HCT116 (cell line): ENCODE results near the gene CDCA4. TPM values are rescaled to one million over a fixed set of nuclear protein-coding genes. Genes with fewer than 3 reads are reported as not detected.

Experiments
- ATAC-seq: fragments of 200-7000 bp; cut with Tn5 transposase; 2 replicates; pipeline ENCODE4 v1.9.1; 2020; ENCODE audit warnings: mild to moderate bottlenecking, moderate library complexity
- BruUV-seq: library from RNA; stranded (reverse); fragments of 400-500 nt; replicated peaks from 2 replicates; lab custom pipeline; 2021; lab: Mats Ljungman, UMichigan
- CTCF ChIA-PET: fragments of 300-600 bp; sonication (Branson Sonifier 250); formaldehyde crosslinking; loops from one replicate; lab custom pipeline; 2021; ENCODE audit warnings: antibody characterized with exemption; lab: Charles Lee
- POLR2A ChIA-PET: fragments of 300-600, 350-600 bp; sonication (Branson Sonifier 250); formaldehyde crosslinking; loops from one replicate; lab custom pipeline; 2021; ENCODE audit warnings: antibody characterized with exemption; lab: Charles Lee
- RAD21 ChIA-PET, 2 experiments: fragments of 300-600 bp; sonication (Branson Sonifier 250); formaldehyde crosslinking; loops; one replicate each; lab custom pipeline; 2023; ENCODE audit warnings: low total read pairs in 2 of 2; ENCODE audit not compliant: uncharacterized antibody in 2 of 2, unreplicated experiment in 2 of 2, low non-redundant PET in 1 of 2; lab: Charles Lee
- DNase-seq: peaks from one replicate; pipeline ENCODE4 v3.0.0-alpha.2; 2010; ENCODE audit warnings: low read depth, low spot score
- H2AFZ ChIP-seq: fragments of 200-600 bp; shearing (Covaris generic), sonication (generic); 2 replicates; pipeline ENCODE4 v1.6.1; 2017; ENCODE audit warnings: low read depth, mixed run types, mixed read lengths, antibody characterized with exemption, low read length; ENCODE audit not compliant: poor library complexity, severe bottlenecking
- H3K27ac ChIP-seq: 2 replicates; pipeline ENCODE4 v1.5.1; 2012; ENCODE audit warnings: low read depth, low read length
- H3K27me3 ChIP-seq: fragments of 200-600 bp; sonication (generic); 2 replicates; pipeline ENCODE4 v1.6.1; 2016; ENCODE audit warnings: mixed run types, low read length, mixed read lengths; ENCODE audit not compliant: insufficient read depth
- H3K36me3 ChIP-seq, 2 experiments: fragments of 200-500 bp in 1 of 2; fragments of 200-600 bp in 1 of 2; sonication (Bioruptor generic) in 1 of 2; sonication (generic) in 1 of 2; 2 replicates each; pipeline versions ENCODE4 v1.5.1 to v1.6.1; 2014 to 2016; ENCODE audit warnings: low read length in 2 of 2, inconsistent platforms in 1 of 2, mixed read lengths in 1 of 2, mixed run types in 1 of 2; ENCODE audit not compliant: insufficient read depth in 2 of 2, control insufficient read depth in 1 of 2
- H3K4me1 ChIP-seq, 2 experiments: fragments of 200-600 bp in 1 of 2; sonication (generic) in 1 of 2; 2 replicates each; pipeline versions ENCODE4 v1.5.1 to v1.6.1; 2012 to 2017; ENCODE audit warnings: low read length in 2 of 2, inconsistent platforms in 1 of 2, mild to moderate bottlenecking in 1 of 2, mixed read lengths in 1 of 2, mixed run types in 1 of 2, moderate library complexity in 1 of 2; ENCODE audit not compliant: insufficient read depth in 2 of 2, control insufficient read depth in 1 of 2
- H3K4me2 ChIP-seq: fragments of 200-600 bp; sonication (generic); 2 replicates; pipeline ENCODE4 v1.6.1; 2017; ENCODE audit warnings: mixed run types, low read length, mixed read lengths
- H3K4me3 ChIP-seq, 2 experiments: fragments of 200-600 bp in 1 of 2; sonication (generic) in 1 of 2; replicated peaks in 1 of 2; 2 replicates each; pipeline ENCODE4 v1.5.1; 2011 to 2016; ENCODE audit warnings: low read length in 2 of 2, control low read depth in 1 of 2, low read depth in 1 of 2, mild to moderate bottlenecking in 1 of 2, mixed read lengths in 1 of 2, mixed run types in 1 of 2
- H3K79me2 ChIP-seq: fragments of 200-600 bp; sonication (generic); 2 replicates; pipeline ENCODE4 v1.6.1; 2017; ENCODE audit warnings: mild to moderate bottlenecking, mixed run types, low read length, moderate library complexity, mixed read lengths; ENCODE audit not compliant: insufficient read depth
- H3K9ac ChIP-seq: fragments of 200-600 bp; sonication (generic); 2 replicates; pipeline ENCODE4 v1.6.1; 2016; ENCODE audit warnings: low read length, mixed read lengths
- H3K9me2 ChIP-seq: fragments of 200-600 bp; sonication (generic), shearing (Covaris generic); 2 replicates; pipeline ENCODE4 v1.6.1; 2017; ENCODE audit warnings: mixed run types, mild to moderate bottlenecking, moderate library complexity; ENCODE audit not compliant: insufficient read depth
- H3K9me3 ChIP-seq, 2 experiments: fragments of 200-500 bp in 1 of 2; fragments of 200-600 bp in 1 of 2; sonication (Bioruptor generic) in 1 of 2; sonication (generic) in 1 of 2; 2 replicates each; pipeline ENCODE4 v1.6.1; 2014 to 2017; ENCODE audit warnings: low read length in 2 of 2, mixed read lengths in 2 of 2, inconsistent platforms in 1 of 2, low read depth in 1 of 2, mild to moderate bottlenecking in 1 of 2, mixed run types in 1 of 2, moderate library complexity in 1 of 2; ENCODE audit not compliant: control insufficient read depth in 1 of 2, insufficient read depth in 1 of 2
- H4K20me1 ChIP-seq: fragments of 200-600 bp; sonication (generic), shearing (Covaris generic); 2 replicates; pipeline ENCODE4 v1.6.1; 2017; ENCODE audit warnings: mixed run types, mild to moderate bottlenecking, moderate library complexity; ENCODE audit not compliant: insufficient read depth
- FOSL1 ChIP-seq: IDR thresholded peaks from 2 replicates; pipeline ENCODE4 v1.6.1; 2012; ENCODE audit warnings: low read depth
- RAD21 ChIP-seq: IDR thresholded peaks from 2 replicates; pipeline ENCODE4 v1.6.1; 2012; ENCODE audit warnings: low read depth, mild to moderate bottlenecking
- REST ChIP-seq: IDR thresholded peaks from 2 replicates; pipeline ENCODE4 v1.6.1; 2012; ENCODE audit warnings: low read depth
- SIN3A ChIP-seq: IDR thresholded peaks from 2 replicates; pipeline ENCODE4 v1.6.1; 2012; ENCODE audit warnings: low read depth
- SRF ChIP-seq: IDR thresholded peaks from 2 replicates; pipeline ENCODE4 v1.6.1; 2012; ENCODE audit warnings: low read depth
- YY1 ChIP-seq: IDR thresholded peaks from 2 replicates; pipeline ENCODE4 v1.6.1; 2011; ENCODE audit warnings: low read length, low read depth, moderate library complexity, mild to moderate bottlenecking; ENCODE audit not compliant: insufficient replicate concordance; ENCODE audit errors: extremely low read depth
- ZFX ChIP-seq: fragments of 450-650 bp; IDR thresholded peaks from 2 replicates; pipeline ENCODE4 v1.6.1; 2017
- ZNF274 ChIP-seq: fragments of 200-500 bp; sonication (Bioruptor generic); IDR thresholded peaks from 2 replicates; pipeline ENCODE4 v1.6.1; 2014; ENCODE audit warnings: mild to moderate bottlenecking, low read depth, low read length, inconsistent platforms
- intact Hi-C: fragments of 100-400 bp; cut with micrococcal nuclease; formaldehyde crosslinking; loops from 2 replicates; pipeline ENCODE4 v1.10.0; 2022
- total RNA-seq: library from RNA; stranded (reverse); gene quantifications from one replicate; pipeline ENCODE4 v1.2.1, GENCODE V29; 2021; ENCODE audit not compliant: unreplicated experiment

Gene CDCA4
- total RNA-seq, 1 experiment from 2014 or later: 62.4 TPM

DNA sequence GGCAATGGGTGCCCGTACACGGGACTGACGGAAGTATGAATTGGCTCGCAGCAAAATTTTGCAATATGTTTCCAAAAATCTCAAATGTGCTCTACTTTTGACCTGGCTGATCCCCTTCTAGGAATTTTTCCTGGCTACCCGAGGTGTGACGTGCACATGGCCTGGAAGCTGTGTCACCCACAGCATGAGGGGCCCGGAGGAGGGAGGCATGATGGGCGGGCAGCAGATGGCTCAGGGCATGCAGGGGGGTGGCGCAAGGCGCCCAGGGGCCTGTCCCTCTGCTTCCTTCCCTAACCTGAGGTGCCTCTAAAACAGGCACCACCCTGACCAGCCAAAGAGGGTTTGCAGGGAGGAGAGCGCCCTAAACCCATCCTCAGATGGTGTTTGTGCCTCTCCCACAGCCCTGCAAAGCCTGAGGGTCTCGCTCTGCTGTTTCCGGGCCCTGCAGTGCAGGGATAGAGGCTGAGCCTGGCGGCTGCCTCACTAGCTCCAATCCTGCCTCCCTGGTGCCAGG lies 37.7 kb upstream of the CDCA4 start:
- no peak for ATAC-seq
- RAD21 ChIA-PET: no interaction called here
- Histone ChIP-seq H3K9ac (no peak overlapping the region), H3K27ac (no peak overlapping the region), H3K4me3 (no peak overlapping the region), H3K9me3 (no peaks in the 10 kb centered on the region), H3K4me1 (0 out of 4 replicates have a peak, but pooled peaks cover 0 to 4% of the 10 kb centered on the region in 2 experiments), H4K20me1 (no peaks in the 10 kb centered on the region), H3K79me2 (no peaks in the 10 kb centered on the region), H3K27me3 (no peaks in the 10 kb centered on the region), H3K9me2 (no peaks in the 10 kb centered on the region), H3K4me2 (no peak overlapping the region), H2AFZ (no peak overlapping the region), H3K36me3 (no peaks in the 10 kb centered on the region)
- CTCF ChIA-PET: interaction anchor here (0.8 kb wide), 1 partner anchor 13 kb away, joined by 4 read pairs; no protein-coding TSS in a partner anchor
- BruUV-seq: no TSS peak
- TF ChIP-seq FOSL1: no peak
- POLR2A ChIA-PET: no interaction called here
- no peak for DNase-seq
- intact Hi-C loops: no loop called here

DNA sequence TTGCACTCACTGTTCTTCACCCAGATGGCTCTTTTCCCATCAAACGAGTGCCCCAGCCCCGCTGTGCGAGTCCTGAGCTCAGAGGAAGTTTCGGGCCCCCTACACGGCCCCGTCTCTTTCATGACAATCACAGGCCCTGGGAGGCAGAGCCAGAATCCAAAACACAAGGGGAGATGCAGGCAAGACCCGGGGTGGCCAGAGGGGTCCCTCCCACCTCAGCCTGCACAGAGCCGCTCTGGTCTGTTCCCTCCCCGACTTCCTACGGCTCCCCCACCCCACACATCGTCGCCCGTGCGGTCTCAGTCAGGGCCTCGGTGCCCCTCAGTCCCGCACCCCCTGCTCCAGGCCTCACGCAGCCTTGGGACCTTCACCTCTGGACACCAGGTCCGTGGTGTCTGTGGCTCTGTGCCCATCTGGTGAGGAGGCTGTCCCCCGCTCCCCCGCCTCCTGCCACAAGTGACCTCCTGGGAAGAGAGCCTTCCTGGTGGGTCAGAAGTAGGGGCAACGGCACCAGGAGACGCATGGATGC lies 35.5 kb upstream of the CDCA4 start:
- CTCF ChIA-PET: interaction anchor here (1.2 kb wide), 1 partner anchor 10 kb away, joined by 4 read pairs; no protein-coding TSS in a partner anchor
- no peaks in the 10 kb centered on the region for H3K27me3 ChIP-seq

More for the DNA sequence above, 35.5 kb upstream of the CDCA4 start:
- H3K36me3 ChIP-seq: no peaks in the 10 kb centered on the region
- no peak for ATAC-seq
- no peak overlapping the region for H3K9ac ChIP-seq
- no TSS peak for BruUV-seq
- H4K20me1 ChIP-seq: no peaks in the 10 kb centered on the region
- H3K4me1 ChIP-seq: 0 out of 4 replicates have a peak, but pooled peaks cover 0 to 4% of the 10 kb centered on the region in 2 experiments
- H3K79me2 ChIP-seq: no peaks in the 10 kb centered on the region
- no peak for DNase-seq
- no peak overlapping the region for H2AFZ ChIP-seq
- no peak overlapping the region for H3K4me2 ChIP-seq
- no peak overlapping the region for H3K4me3 ChIP-seq
- H3K9me3 ChIP-seq: no peaks in the 10 kb centered on the region
- ChIA-PET POLR2A (no interaction called here), RAD21 (no interaction called here)
- no peak for TF ChIP-seq ZNF274
- TF ChIP-seq SRF: no peak
- TF ChIP-seq YY1: no peak
- no peak for TF ChIP-seq REST
- TF ChIP-seq ZFX: no peak
- no peak for TF ChIP-seq RAD21
- TF ChIP-seq SIN3A: no peak
- no peak overlapping the region for H3K27ac ChIP-seq
- H3K9me2 ChIP-seq: no peaks in the 10 kb centered on the region
- intact Hi-C loops: no loop called here
